ENCODE data around the gene SPNS2.
"Not testable (repeated sequence)": the region's sequence is repeated elsewhere in the genome, so short reads cannot be mapped to it uniquely, and the experiment has no call there.

The SPNS2 gene

DNA sequence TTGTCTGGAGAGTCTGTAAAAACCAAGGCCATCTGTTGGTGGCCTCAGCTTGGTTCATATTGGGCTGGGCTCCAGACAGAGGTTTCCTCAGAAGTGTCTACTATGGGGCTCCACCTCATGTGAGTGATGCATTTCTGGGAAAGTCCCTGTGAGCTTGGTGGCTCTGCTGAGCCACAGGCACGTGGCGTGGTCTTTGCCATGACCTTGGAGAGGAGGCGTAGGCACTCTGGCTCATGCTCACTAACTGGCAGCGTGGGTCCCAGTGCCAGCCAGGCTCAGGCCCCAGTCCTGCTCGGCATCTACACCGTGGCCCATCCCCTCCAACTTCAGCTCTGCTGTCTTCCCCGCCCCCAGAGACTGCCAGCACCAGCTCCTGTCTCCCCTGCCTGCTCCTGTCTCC lies 75.0 kb downstream of the SPNS2 start:
- peak; percentile 67 to 89 for DNase-seq

DNA sequence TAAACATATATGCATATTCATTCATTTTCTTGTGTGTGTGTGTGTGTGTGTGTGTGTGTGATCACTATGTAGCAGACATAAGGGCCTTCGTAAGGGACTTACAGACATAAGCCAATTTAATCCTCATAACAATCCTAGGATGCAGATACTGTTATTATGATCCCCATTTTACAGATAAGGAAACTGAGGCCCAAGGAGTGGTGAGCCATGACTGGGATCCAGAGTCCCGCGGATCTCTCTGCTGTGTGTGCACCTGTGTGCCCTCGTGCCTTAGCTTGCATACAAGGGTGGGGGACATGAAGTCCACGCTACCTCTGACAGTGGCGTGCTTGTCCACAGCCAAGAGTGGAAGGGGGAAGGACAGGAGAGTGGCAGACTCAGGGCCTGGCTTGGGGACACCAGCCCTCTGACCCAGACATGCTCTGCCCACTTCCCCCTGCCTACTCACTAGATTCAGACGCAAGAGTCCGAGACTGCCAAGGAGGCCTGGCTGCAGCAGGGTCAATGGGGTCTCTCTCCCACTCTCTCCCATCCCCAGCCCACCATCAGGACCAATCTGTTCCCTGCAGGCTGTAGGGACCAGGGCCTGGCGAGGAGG lies 75.9 kb downstream of the SPNS2 start:
- peak; percentile 8 to 43 for DNase-seq

- DNase-seq, result no peak
These were observed 77.5 kb downstream of the SPNS2 start for GRCh38 chr17:4576161-4576558.

- no peak for DNase-seq
These were observed 78.1 kb downstream of the SPNS2 start for GRCh38 chr17:4576729-4577322.

- no peak for DNase-seq
These were observed 78.8 kb downstream of the SPNS2 start for GRCh38 chr17:4577386-4577993.

DNA sequence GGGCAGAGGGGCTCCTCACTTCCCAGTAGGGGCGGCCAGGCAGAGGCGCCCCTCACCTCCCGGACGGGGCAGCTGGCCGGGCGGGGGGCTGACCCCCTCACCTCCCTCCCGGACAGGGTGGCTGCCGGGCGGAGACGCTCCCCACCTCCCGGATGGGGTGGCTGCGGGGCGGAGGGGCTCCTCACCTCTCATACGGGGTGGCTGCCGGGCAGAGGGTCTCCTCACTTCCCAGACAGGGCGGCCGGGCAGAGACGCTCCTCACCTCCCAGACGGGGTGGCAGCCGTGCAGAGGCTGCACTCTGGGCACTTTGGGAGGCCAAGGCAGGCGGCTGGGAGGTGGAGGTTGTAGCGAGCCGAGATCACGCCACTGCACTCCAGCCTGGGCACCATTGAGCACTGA lies 79.7 kb downstream of the SPNS2 start:
- not testable (repeated sequence) for DNase-seq

DNA sequence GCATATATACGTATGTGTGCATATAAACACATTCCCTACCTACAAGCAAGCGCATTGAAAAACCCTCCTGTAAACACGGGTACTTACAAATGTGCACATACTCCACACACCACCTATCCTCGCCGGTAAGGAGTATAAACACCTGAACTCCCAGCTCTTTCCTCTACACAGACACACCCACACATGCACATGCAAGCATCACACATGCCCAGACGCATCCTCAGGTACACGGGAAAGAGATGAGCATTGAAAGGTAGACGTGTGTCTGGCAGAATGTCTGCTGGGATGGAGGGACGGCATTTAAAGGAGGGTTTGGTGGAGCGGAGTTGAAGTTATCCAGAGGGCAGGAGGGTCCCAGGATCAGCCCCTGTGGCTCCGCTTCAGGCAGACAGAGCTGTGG lies 81.0 kb downstream of the SPNS2 start:
- DNase-seq, result no peak

DNA sequence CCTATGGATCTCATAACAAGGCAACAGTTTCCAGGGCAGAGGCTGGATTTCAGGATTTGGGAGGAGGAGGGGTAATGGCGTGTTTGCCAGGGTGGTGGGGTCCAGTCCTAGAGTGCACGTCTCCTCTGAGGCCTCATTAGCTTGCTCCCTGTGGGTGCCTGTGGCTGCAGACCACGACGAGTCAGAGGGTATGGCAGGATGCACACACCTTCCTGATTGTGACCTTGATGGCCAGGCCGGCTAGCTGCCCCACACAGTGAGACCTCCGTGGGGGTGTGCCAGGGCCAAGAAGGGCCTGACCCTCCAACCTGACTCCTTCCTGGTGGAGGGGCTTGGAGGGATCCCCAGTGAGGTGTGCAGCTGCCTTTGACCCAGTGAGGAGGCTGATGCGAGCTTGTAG lies 81.6 kb downstream of the SPNS2 start:
- DNase-seq, result no peak

DNA sequence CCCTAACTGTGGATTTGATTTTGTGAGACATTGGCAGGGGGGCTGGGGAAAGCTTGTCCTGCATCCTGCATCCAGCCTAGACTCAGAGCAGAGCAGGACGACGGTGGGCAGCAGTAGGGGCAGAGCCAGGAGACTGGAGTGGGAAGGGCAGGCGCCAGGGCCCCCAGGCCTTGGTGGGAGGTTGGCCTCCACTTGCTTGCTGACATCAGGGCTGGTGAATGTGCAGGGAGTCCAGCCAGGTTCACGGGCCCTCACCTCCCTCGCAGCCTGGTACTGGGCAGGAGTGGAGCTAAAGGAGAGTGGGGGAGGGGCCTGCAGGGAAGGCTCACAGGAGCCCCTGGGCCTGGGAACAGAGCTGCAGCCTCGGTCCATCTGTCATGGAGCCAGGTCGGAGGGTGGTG lies 83.4 kb downstream of the SPNS2 start:
- DNase-seq, result no peak

- no peak for DNase-seq
These were observed 84.0 kb downstream of the SPNS2 start for GRCh38 chr17:4582691-4583090.

DNA sequence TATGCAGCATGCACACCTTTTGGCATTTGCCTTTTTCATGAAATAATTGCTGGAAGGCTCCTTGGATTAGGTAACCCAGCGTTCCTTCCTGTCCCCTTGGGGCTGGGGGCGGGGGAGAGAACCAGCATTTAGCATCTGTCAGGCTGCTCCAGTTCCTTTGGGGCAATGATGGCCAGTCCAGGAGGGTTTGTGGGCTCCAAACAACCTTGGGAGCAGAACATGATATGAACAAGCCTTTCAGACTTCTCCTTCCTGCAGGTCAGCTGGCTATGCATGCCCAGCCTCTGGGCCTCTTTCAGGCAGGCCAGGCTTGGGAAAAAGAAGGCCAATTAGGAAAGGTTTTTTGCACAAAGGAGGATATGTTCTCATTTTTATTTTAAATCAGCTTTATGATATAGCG lies 84.5 kb downstream of the SPNS2 start:
- no peak for DNase-seq

GRCh38 chr17:4583782-4584100 lies 85.1 kb downstream of the SPNS2 start:
- no peak for DNase-seq

DNA sequence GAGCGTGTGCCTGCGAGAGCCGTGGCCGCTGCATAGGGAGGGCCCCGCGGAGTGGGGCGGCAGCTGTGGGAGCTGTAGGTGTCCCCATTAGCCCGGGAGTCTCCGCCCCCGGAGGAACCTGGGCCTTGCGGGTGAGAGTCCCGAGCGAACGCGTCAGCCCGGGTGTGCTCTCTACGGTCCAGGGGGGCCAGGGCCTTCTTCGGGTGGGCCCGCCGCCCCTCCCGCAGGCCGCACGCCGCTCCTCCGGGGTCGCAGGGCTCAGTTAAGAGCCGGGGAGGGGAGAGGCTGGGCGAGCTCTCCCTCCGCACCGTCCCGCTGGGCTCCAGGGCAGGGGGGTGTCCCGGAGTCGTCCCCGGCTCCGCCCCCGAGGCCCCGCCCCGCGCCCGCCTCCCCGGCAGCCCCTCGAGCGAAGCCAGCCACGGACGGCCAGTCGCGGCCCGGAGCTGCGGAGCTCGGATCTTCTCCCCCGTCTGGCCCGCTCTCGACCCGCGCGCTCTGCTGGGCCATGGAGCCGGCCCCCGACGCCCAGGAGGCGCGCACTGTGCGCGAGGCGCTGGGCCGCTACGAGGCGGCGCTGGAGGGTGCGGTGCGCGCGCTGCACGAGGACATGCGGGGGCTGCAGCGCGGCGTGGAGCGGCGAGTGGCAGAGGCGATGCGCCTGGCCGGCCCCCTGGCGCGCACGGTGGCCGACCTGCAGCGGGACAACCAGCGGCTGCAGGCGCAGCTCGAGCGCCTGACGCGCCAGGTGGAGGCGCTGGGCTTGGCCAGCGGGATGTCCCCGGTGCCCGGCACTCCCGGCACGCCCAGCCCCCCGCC lies 85.6 kb downstream of the SPNS2 start, which contains the start of gene SMTNL2:
SMTNL2 (plus strand) TSS at position 429 of the 816 bp plus-strand sequence; CDS start at position 506, 77 bp downstream.
- no peak for DNase-seq

DNA sequence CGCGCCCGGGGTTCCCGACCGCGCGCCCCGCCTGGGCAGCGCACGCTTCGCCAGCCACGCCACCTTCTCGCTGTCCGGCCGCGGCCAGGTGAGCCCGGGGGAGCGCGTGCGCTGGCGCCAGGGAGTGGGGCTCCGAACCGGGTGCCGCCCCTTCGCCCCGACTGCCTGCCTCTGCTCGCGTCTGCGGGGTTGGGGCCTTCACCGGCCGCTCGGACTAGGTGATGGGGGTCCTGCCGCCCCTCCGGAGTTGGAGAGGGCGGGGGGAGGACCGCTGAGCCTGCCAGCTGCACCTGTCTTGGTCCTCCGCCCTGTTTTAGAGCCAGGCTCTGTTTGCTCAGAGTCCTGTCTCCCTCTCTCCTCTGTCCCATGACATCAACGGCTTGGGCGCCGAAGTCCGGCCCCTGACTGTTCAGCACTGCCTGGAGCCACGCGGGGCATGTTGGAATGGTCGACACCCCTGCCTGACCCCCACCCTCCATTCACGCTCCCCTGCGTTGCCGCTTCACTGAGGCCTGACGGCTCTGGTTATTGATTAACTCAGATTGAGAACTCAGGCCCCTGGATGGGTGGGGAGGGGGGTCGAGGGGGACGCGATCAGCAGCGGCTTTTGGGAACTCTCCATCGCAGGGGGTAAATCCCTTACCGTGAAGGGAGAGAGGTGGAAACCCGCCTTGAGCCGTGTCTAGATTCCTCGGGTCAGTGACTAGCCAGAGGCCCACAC lies 86.4 kb downstream of the SPNS2 start:
- DNase-seq, result no peak

DNA sequence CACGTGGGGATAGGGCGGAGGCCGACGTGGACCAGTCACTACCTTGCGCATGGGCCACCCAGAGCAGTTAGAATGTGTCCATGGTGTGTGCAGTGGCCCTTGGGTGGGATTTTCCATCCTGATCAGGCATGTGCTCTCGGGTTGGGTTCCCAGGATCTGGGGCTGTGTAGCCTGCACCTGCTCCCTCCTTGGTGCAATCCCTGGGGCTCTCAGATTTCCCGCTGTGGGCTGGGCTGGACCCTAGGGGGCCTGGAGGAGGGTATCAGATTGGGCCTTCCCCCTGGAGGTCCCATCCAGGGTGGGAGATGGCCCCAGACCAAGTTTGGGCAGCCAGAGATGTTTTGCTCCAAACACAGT lies 86.9 kb downstream of the SPNS2 start:
- DNase-seq, result no peak

DNA sequence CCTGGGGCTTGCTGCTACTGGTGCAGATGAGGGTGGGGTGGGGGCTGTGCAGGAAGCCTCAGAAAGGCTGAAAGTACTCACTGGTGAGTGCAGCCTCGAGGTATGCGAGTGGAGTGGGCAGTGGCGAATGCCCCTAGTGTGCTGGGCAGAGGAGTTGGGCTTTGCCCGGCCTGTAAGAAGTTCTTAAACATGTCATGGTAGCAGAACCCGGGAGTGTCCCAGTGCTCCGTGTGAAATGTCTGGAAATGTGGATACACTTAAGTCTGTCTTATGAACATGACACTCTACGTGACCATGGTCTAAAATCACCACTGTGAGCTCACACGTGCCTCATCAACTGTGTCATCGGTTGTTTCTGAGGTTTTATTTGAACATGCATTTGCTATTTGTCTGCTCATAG lies 87.4 kb downstream of the SPNS2 start:
- DNase-seq, result no peak

GRCh38 chr17:4587195-4587594 lies 88.5 kb downstream of the SPNS2 start:
- no peak for DNase-seq

- no peak for DNase-seq
These were observed 89.1 kb downstream of the SPNS2 start for GRCh38 chr17:4587803-4588202.

- DNase-seq, result no peak
These were observed 89.7 kb downstream of the SPNS2 start for GRCh38 chr17:4588391-4588790.

Measured in inflammatory macrophage (primary cell).